Activated CD8-positive, alpha-beta T cell treated with anti-CD3 and anti-CD28 coated beads for 36 hours (primary cell): ENCODE data around the gene GABARAPL2. TPM values are rescaled to one million over a fixed set of nuclear protein-coding genes. Genes with fewer than 3 reads are reported as not detected.
A peak's percentile ranks its signal among the peaks of the same experiment; 100 is the strongest.

Experiments used
- ATAC-seq: fragments of 200-7000 bp; cut with Tn5 transposase; one replicate; pipeline ENCODE4 v1.10.0; 2021; ENCODE audit warnings: mild to moderate bottlenecking, moderate library complexity
- CTCF ChIA-PET: fragments of 350-600 bp; sonication (Branson Sonifier 250); formaldehyde crosslinking; loops from one replicate; lab custom pipeline; 2021; ENCODE audit warnings: antibody characterized with exemption; lab: Charles Lee
- POLR2A ChIA-PET: fragments of 350-600 bp; sonication (Branson Sonifier 250); formaldehyde crosslinking; loops from one replicate; lab custom pipeline; 2021; ENCODE audit warnings: antibody characterized with exemption; lab: Charles Lee
- DNase-seq: peaks from one replicate; pipeline ENCODE4 v3.0.0-alpha.2; 2020
- H3K27ac Mint-ChIP-seq: one replicate; pipeline ENCODE4 v1.8.0; 2021; ENCODE audit warnings: mild to moderate bottlenecking, mixed read lengths
- H3K27me3 Mint-ChIP-seq: one replicate; pipeline ENCODE4 v1.8.0; 2021; ENCODE audit warnings: mixed read lengths
- H3K36me3 Mint-ChIP-seq: one replicate; pipeline ENCODE4 v1.8.0; 2021; ENCODE audit warnings: low read depth, mixed read lengths
- H3K4me1 Mint-ChIP-seq: one replicate; pipeline ENCODE4 v1.8.0; 2021; ENCODE audit warnings: low read depth, mixed read lengths
- H3K4me3 Mint-ChIP-seq: one replicate; pipeline ENCODE4 v1.8.0; 2021; ENCODE audit warnings: mild to moderate bottlenecking, moderate library complexity, mixed read lengths
- H3K9me3 Mint-ChIP-seq: one replicate; pipeline ENCODE4 v1.8.0; 2021; ENCODE audit warnings: mixed read lengths
- CTCF ChIP-seq: fragments of 200-600 bp; IDR thresholded peaks from one replicate; pipeline ENCODE4 v1.8.0; 2022; ENCODE audit warnings: antibody characterized with exemption, mild to moderate bottlenecking
- intact Hi-C: fragments of 100-400 bp; cut with micrococcal nuclease; formaldehyde crosslinking; loops from one replicate; pipeline ENCODE4 v1.10.0; 2022
- total RNA-seq, 2 experiments: library from RNA; stranded (reverse); gene quantifications; one replicate each; pipeline ENCODE4 v1.2.3, GENCODE V29; 2021

GABARAPL2 gene
- total RNA-seq, 2 experiments from 2014 or later = 56.3 to 57.4 TPM

- H3K36me3 Mint-ChIP-seq = peaks cover 27% of the 10 kb centered on the region
- peak overlapping the region; percentile 42 for H3K27ac Mint-ChIP-seq
These were observed 27.1 kb downstream of the GABARAPL2 start for GRCh38 chr16:75593308-75593707.

DNA sequence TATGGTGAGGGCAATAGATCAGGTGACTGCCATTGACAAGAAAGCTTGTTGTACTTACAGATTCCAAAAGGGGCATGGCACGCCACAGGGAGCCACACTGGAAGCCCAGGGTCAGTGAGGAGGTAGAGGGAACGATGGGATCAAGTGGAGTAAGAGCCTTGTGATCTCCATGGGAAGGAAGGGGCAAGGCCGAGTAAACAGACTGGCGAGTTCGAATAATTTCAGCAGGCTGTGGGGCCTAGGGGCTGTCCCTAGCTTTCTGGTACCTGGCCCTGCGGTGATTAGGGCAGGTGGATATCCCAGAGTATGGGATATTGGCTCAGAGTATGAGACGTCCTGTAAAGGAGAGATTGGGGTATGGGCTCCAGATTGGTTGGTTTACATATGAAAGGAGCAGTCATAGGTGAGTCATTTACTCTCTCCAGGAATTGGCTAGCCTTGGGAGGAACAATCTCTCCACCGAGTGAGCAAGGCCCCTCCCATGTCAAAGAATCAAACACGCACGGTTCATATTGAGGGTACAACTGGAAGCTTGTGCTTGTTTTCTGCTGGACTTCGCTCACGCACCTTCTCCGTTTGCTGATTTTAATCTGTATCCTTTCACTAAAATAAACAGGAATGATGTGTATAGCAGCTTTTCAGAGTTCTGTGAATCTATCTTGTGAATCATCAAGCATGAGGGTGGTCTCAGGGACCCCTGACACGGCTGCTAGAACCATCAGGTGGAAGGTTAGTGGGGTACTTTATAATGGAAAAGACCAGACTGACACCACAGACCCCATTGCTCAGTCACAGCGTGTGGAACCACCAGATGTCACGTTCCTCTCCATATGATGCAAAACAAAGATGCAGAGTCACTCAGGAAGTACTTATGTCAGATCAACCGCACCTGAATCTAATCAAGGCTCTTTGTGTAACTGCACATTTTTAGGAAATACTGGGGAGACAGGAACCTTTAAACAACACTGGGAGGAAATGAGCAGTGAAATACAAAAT, 27.9 kb downstream of the GABARAPL2 start:
- CTCF ChIA-PET = no interaction called here
- no peak overlapping the region for H3K4me3 Mint-ChIP-seq
- ATAC-seq = peak; percentile 90
- TF ChIP-seq CTCF = no peak
- intact Hi-C loops = no loop called here
- peaks cover 14% of the 10 kb centered on the region for H3K4me1 Mint-ChIP-seq
- no peaks in the 10 kb centered on the region for H3K9me3 Mint-ChIP-seq
- H3K27me3 Mint-ChIP-seq = no peaks in the 10 kb centered on the region
- peak overlapping the region; percentile 71 for H3K27ac Mint-ChIP-seq
- DNase-seq = peak; percentile 46
- POLR2A ChIA-PET = interaction anchor here (0.9 to 1.3 kb wide), 3 partner anchors 21 to 28 kb away, joined by 3 to 4 read pairs (median 3); partner anchors contain the start of gene GABARAPL2
- H3K36me3 Mint-ChIP-seq = peaks cover 29% of the 10 kb centered on the region

More at GRCh38 chr16:75593308-75593707, 27.1 kb downstream of the GABARAPL2 start:
- intact Hi-C loops = no loop called here
- Mint-ChIP-seq H3K9me3 (no peaks in the 10 kb centered on the region), H3K4me1 (peaks cover 14% of the 10 kb centered on the region), H3K4me3 (no peak overlapping the region), H3K27me3 (no peaks in the 10 kb centered on the region)
- no peak for DNase-seq
- ATAC-seq = no peak
- no peak for TF ChIP-seq CTCF
- ChIA-PET POLR2A (interaction anchor here (1.1 to 1.3 kb wide), 2 partner anchors 27 to 28 kb away, joined by 3 to 4 read pairs; partner anchors contain the start of gene GABARAPL2), CTCF (no interaction called here)

DNA sequence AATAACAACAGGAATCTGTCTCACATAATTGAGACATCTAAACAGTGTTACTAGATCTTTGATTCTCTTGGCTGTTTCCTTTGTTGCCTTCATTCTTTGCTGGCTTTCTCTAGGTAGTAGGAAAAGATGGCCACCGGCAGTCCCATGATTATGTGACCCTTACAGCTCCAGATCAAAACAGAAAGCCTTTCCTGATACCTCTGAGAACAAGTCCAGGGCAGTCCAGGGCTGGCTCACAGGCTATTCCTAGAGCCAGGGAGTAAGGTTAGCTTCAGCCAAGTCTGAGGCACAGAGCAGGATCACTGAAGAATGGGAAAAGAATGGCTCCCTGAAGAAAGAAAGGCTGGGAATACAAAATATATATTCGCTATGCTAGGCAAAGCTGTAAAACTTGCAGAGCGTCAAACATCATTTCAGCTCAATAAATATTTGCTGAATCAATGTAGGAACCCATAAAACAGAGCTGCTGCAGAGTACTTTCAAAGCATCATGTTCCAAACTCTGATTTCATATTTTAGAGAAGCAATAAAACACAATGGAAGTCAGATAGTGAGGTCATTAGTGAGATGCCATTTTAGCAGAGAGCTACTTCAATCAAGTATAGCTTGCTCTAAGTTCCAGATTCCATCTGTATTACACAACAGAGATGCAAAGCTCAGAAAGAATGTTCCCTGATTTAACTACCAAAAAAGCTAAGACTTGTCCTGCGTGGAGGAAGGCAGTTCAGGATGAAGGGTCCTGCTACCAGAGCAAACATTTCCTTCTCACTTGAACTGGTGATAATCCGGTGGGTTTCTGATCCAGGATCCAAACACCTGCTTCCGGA, 33.5 kb downstream of the GABARAPL2 start:
- peaks cover 11% of the 10 kb centered on the region for H3K4me1 Mint-ChIP-seq

GRCh38 chr16:75603241-75603640, 37.1 kb downstream of the GABARAPL2 start:
- Mint-ChIP-seq H3K36me3 (peaks cover 63% of the 10 kb centered on the region), H3K27me3 (no peaks in the 10 kb centered on the region), H3K9me3 (peaks cover 9% of the 10 kb centered on the region), H3K4me1 (peaks cover 8% of the 10 kb centered on the region), H3K27ac (no peak overlapping the region), H3K4me3 (no peak overlapping the region)
- no peak for TF ChIP-seq CTCF
- ChIA-PET POLR2A (no interaction called here), CTCF (no interaction called here)
- ATAC-seq (no peak), DNase-seq (no peak)
- intact Hi-C loops = no loop called here

More for the DNA sequence above, 33.5 kb downstream of the GABARAPL2 start:
- Mint-ChIP-seq H3K27me3 (no peaks in the 10 kb centered on the region), H3K36me3 (peaks cover 60% of the 10 kb centered on the region), H3K27ac (no peak overlapping the region), H3K4me3 (no peak overlapping the region), H3K9me3 (peaks cover 9% of the 10 kb centered on the region)
- no peak for ATAC-seq
- intact Hi-C loops = no loop called here
- TF ChIP-seq CTCF = no peak
- CTCF ChIA-PET = interaction anchor here (0.9 to 1.7 kb wide), 3 partner anchors 13 to 164 kb away, joined by 3 to 4 read pairs (median 3); no protein-coding TSS in a partner anchor
- no peak for DNase-seq
- POLR2A ChIA-PET = interaction anchor here (0.7 to 0.9 kb wide), 3 partner anchors 11 to 513 kb away, joined by 3 to 4 read pairs (median 3); partner anchors contain the start of gene ADAT1
